ENCODE results near the gene ELMOD2.
"Not testable (repeated sequence)": the region's sequence is repeated elsewhere in the genome, so short reads cannot be mapped to it uniquely, and the experiment has no call there.

ELMOD2 gene

GRCh38 chr4:140523857-140524742 lies at the start of gene ELMOD2:
ELMOD2 (plus strand) TSS chr4:140524168; CDS start chr4:140525429, 1,261 bp downstream.
- DNase-seq (ENCODE audit: low spot score): peak; percentile 98

- no peak for DNase-seq (ENCODE audit: low spot score)
Observed at GRCh38 chr4:140483445-140483844, 40.5 kb upstream of the ELMOD2 start.

- DNase-seq (ENCODE audit: low spot score): no peak
Observed at GRCh38 chr4:140485939-140486338, 38.0 kb upstream of the ELMOD2 start.

- DNase-seq (ENCODE audit: low spot score): no peak
Observed at GRCh38 chr4:140497405-140497746, 26.6 kb upstream of the ELMOD2 start.

- no peak for DNase-seq (ENCODE audit: low spot score)
Observed at GRCh38 chr4:140497747-140498636, 26.0 kb upstream of the ELMOD2 start, which contains the start of gene MGAT4D. MGAT4D (minus strand) TSS chr4:140498293; CDS start chr4:140498222, 71 bp downstream.

GRCh38 chr4:140499391-140499790 lies 24.6 kb upstream of the ELMOD2 start:
- no peak for DNase-seq (ENCODE audit: low spot score)

GRCh38 chr4:140504261-140504660 lies 19.7 kb upstream of the ELMOD2 start:
- DNase-seq (ENCODE audit: low spot score): no peak

- not testable (repeated sequence) for DNase-seq (ENCODE audit: low spot score)
Observed at GRCh38 chr4:140513765-140514164, 10.2 kb upstream of the ELMOD2 start.

- no peak for DNase-seq (ENCODE audit: low spot score)
Observed at GRCh38 chr4:140515423-140515822, 8.5 kb upstream of the ELMOD2 start.

GRCh38 chr4:140523370-140523856 lies 555 bp upstream of the ELMOD2 start:
- no peak for DNase-seq (ENCODE audit: low spot score)

- DNase-seq (ENCODE audit: low spot score): no peak
Observed at GRCh38 chr4:140529434-140529833, 5.5 kb downstream of the ELMOD2 start.

- DNase-seq (ENCODE audit: low spot score): no peak
Observed at GRCh38 chr4:140533951-140534480, 10.0 kb downstream of the ELMOD2 start.

- DNase-seq (ENCODE audit: low spot score): peak; percentile 4
Observed at GRCh38 chr4:140556372-140557085, 32.6 kb downstream of the ELMOD2 start.

GRCh38 chr4:140557831-140558435 lies 34.0 kb downstream of the ELMOD2 start:
- no peak for DNase-seq (ENCODE audit: low spot score)

- DNase-seq (ENCODE audit: low spot score): no peak
Observed at GRCh38 chr4:140559696-140560095, 35.7 kb downstream of the ELMOD2 start.

GRCh38 chr4:140568507-140569306 lies 44.7 kb downstream of the ELMOD2 start, which contains the start of gene UCP1:
UCP1 (minus strand) TSS chr4:140568961; CDS start chr4:140568729, 232 bp downstream.
- DNase-seq (ENCODE audit: low spot score): no peak

GRCh38 chr4:140569307-140569638 lies 45.3 kb downstream of the ELMOD2 start:
- no peak for DNase-seq (ENCODE audit: low spot score)

- no peak for DNase-seq (ENCODE audit: low spot score)
Observed at GRCh38 chr4:140571620-140572019, 47.7 kb downstream of the ELMOD2 start.

- no peak for DNase-seq (ENCODE audit: low spot score)
Observed at GRCh38 chr4:140575489-140575888, 51.5 kb downstream of the ELMOD2 start.

- no peak for DNase-seq (ENCODE audit: low spot score)
Observed at GRCh38 chr4:140579278-140579677, 55.3 kb downstream of the ELMOD2 start.

All from CD4-positive, alpha-beta T cell treated with Interleukin-6 at 100 ng/mL for 8 hours (primary cell).